Hematopoietic multipotent progenitor cell treated with erythropoietin and hydrocortisone succinate and interleukin-3 and kit ligand, for 17 days (in vitro differentiated cells): ENCODE data around the gene ARL14EPL.

Experiments
- DNase-seq: peaks from one replicate; pipeline ENCODE4 v3.0.0-alpha.2; 2015; ENCODE audit warnings: low spot score

ARL14EPL gene

GRCh38 chr5:116032094-116032517, at the start of gene ARL14EPL:
TSS of gene ARL14EPL (plus strand) at chr5:116032472. CDS start at chr5:116051466, 18,994 bp downstream.
- no peak for DNase-seq

- no peak for DNase-seq
These were observed 48.8 kb upstream of the ARL14EPL start for GRCh38 chr5:115983519-115983918.

- no peak for DNase-seq
These were observed 46.2 kb upstream of the ARL14EPL start for GRCh38 chr5:115985802-115986757.

- no peak for DNase-seq
These were observed 44.3 kb upstream of the ARL14EPL start for GRCh38 chr5:115988002-115988401.

- no peak for DNase-seq
These were observed 39.4 kb upstream of the ARL14EPL start for GRCh38 chr5:115992848-115993350.

GRCh38 chr5:115995351-115995750, 36.9 kb upstream of the ARL14EPL start:
- no peak for DNase-seq

GRCh38 chr5:116002116-116002906, 30.0 kb upstream of the ARL14EPL start:
- DNase-seq, result no peak

- DNase-seq, result no peak
These were observed 28.0 kb upstream of the ARL14EPL start for GRCh38 chr5:116004248-116004647.

GRCh38 chr5:116009806-116010205, 22.5 kb upstream of the ARL14EPL start:
- DNase-seq, result no peak

GRCh38 chr5:116011046-116011445, 21.2 kb upstream of the ARL14EPL start:
- DNase-seq, result no peak

- no peak for DNase-seq
These were observed 19.0 kb upstream of the ARL14EPL start for GRCh38 chr5:116013207-116013785.

GRCh38 chr5:116013936-116014335, 18.3 kb upstream of the ARL14EPL start:
- no peak for DNase-seq

- no peak for DNase-seq
These were observed 8.7 kb upstream of the ARL14EPL start for GRCh38 chr5:116023619-116024018.

GRCh38 chr5:116025866-116026265, 6.4 kb upstream of the ARL14EPL start:
- DNase-seq, result no peak

- DNase-seq, result no peak
These were observed 719 bp downstream of the ARL14EPL start for GRCh38 chr5:116032991-116033390.

- DNase-seq, result no peak
These were observed 2.9 kb downstream of the ARL14EPL start for GRCh38 chr5:116035123-116035522.

GRCh38 chr5:116037236-116037822, 5.1 kb downstream of the ARL14EPL start:
- no peak for DNase-seq

- DNase-seq, result no peak
These were observed 6.5 kb downstream of the ARL14EPL start for GRCh38 chr5:116038817-116039216.

GRCh38 chr5:116042375-116042774, 10.1 kb downstream of the ARL14EPL start:
- no peak for DNase-seq

GRCh38 chr5:116044073-116044472, 11.8 kb downstream of the ARL14EPL start:
- DNase-seq, result no peak

- no peak for DNase-seq
These were observed 13.5 kb downstream of the ARL14EPL start for GRCh38 chr5:116045821-116046220.

GRCh38 chr5:116046261-116046660, 14.0 kb downstream of the ARL14EPL start:
- no peak for DNase-seq
